Middle frontal gyrus (tissue), 1 donor: ENCODE data around the gene DCAF15.

Experiments used
- DNase-seq: peaks from one replicate; pipeline ENCODE4 v3.0.0-alpha.2; 2015; ENCODE audit warnings: low spot score; ENCODE audit errors: extremely low spot score

Gene DCAF15

GRCh38 chr19:13992025-13992424 lies 39.7 kb downstream of the DCAF15 start:
- no peak for DNase-seq

GRCh38 chr19:13993590-13994300 lies 41.4 kb downstream of the DCAF15 start:
- no peak for DNase-seq

GRCh38 chr19:13995017-13995728 lies 42.9 kb downstream of the DCAF15 start:
- DNase-seq, result no peak

- DNase-seq, result no peak
These were observed 43.8 kb downstream of the DCAF15 start for GRCh38 chr19:13995878-13996765.

GRCh38 chr19:13996928-13997630 lies 44.8 kb downstream of the DCAF15 start:
- DNase-seq, result no peak

- DNase-seq, result no peak
These were observed 45.3 kb downstream of the DCAF15 start for GRCh38 chr19:13997631-13997962.

- no peak for DNase-seq
These were observed 46.1 kb downstream of the DCAF15 start for GRCh38 chr19:13998426-13998825.

GRCh38 chr19:13999085-13999484 lies 46.8 kb downstream of the DCAF15 start:
- no peak for DNase-seq

GRCh38 chr19:14000691-14001375 lies 48.5 kb downstream of the DCAF15 start:
- no peak for DNase-seq

- no peak for DNase-seq
These were observed 50.4 kb downstream of the DCAF15 start for GRCh38 chr19:14002571-14003250.

GRCh38 chr19:14003251-14004055 lies 51.1 kb downstream of the DCAF15 start:
- no peak for DNase-seq

GRCh38 chr19:14004619-14005348 lies 52.5 kb downstream of the DCAF15 start:
- no peak for DNase-seq

GRCh38 chr19:14005349-14006084 lies 53.2 kb downstream of the DCAF15 start:
- DNase-seq, result peak; percentile 37

- peak; percentile 98 for DNase-seq
These were observed 53.9 kb downstream of the DCAF15 start, which contains the start of gene RFX1 for GRCh38 chr19:14006085-14006765. RFX1 (minus strand) TSS chr19:14006320; CDS start chr19:13993843, 12,477 bp downstream.

GRCh38 chr19:14006766-14007562 lies 54.7 kb downstream of the DCAF15 start:
- no peak for DNase-seq
